H1 (cell line): ENCODE data around the gene FXR1. TPM values are rescaled to one million over a fixed set of nuclear protein-coding genes. Genes with fewer than 3 reads are reported as not detected.

ENCODE experiments used
- CTCF ChIA-PET: fragments of 300-600 bp; sonication (Branson Sonifier 250); formaldehyde crosslinking; loops from one replicate; lab custom pipeline; 2021; ENCODE audit not compliant: partially characterized antibody; lab: Charles Lee
- POLR2A ChIA-PET: fragments of 300-600 bp; sonication (Branson Sonifier 250); formaldehyde crosslinking; loops from one replicate; lab custom pipeline; 2021; ENCODE audit warnings: inconsistent platforms; ENCODE audit not compliant: partially characterized antibody; lab: Charles Lee
- DNase-seq, 2 experiments: peaks; one replicate each; pipeline versions ENCODE4 v3.0.0 to v3.0.0-alpha.2; 2010 to 2022; ENCODE audit warnings: low spot score in 2 of 2, low read depth in 1 of 2, mixed read lengths in 1 of 2
- FAIRE-seq: peaks from 2 replicates; lab custom pipeline; 2011; peaks lifted over from hg19 to GRCh38; lab: Jason Lieb, UNC
- H2AFZ ChIP-seq: 2 replicates; pipeline ENCODE4 v1.8.1; 2012; ENCODE audit warnings: low read length, inconsistent platforms
- H2AK5ac ChIP-seq: 2 replicates; pipeline ENCODE4 v1.6.1; 2013; ENCODE audit warnings: low read depth, low read length
- H2BK120ac ChIP-seq: replicated peaks from 2 replicates; pipeline ENCODE3; 2013; ENCODE audit warnings: low read depth, low read length, inconsistent platforms
- H2BK12ac ChIP-seq: 2 replicates; pipeline ENCODE4 v1.6.1; 2013; ENCODE audit warnings: low read depth, low read length
- H2BK15ac ChIP-seq: 2 replicates; pipeline ENCODE4 v1.6.1; 2013; ENCODE audit warnings: low read length
- H2BK20ac ChIP-seq: 2 replicates; pipeline ENCODE4 v1.6.1; 2013; ENCODE audit warnings: low read length
- H2BK5ac ChIP-seq: 2 replicates; pipeline ENCODE4 v1.6.1; 2013; ENCODE audit warnings: low read depth, low read length
- H3K14ac ChIP-seq: 2 replicates; pipeline ENCODE4 v1.6.1; 2013; ENCODE audit warnings: inconsistent platforms; ENCODE audit not compliant: insufficient read length
- H3K18ac ChIP-seq: 2 replicates; pipeline ENCODE4 v1.6.1; 2013; ENCODE audit warnings: low read length; ENCODE audit errors: extremely low read depth
- H3K23ac ChIP-seq: 2 replicates; pipeline ENCODE4 v1.6.1; 2013; ENCODE audit warnings: inconsistent platforms; ENCODE audit not compliant: insufficient read length
- H3K23me2 ChIP-seq: 2 replicates; pipeline ENCODE4 v1.6.1; 2013; ENCODE audit warnings: low read depth, low read length
- H3K27ac ChIP-seq: 2 replicates; pipeline ENCODE4 v1.6.1; 2011; ENCODE audit warnings: low read depth, low read length, inconsistent platforms
- H3K27me3 ChIP-seq, 4 experiments: replicated peaks in 1 of 4; 1 replicate in 1 of 4; 2 replicates in 3 of 4; pipeline versions ENCODE4 v1.6.1 to v1.8.1; 2011 to 2013; ENCODE audit warnings: low read length in 3 of 4, mild to moderate bottlenecking in 3 of 4, inconsistent platforms in 2 of 4, mixed read lengths in 2 of 4, moderate library complexity in 1 of 4; ENCODE audit not compliant: control insufficient read depth in 3 of 4, insufficient read depth in 3 of 4; ENCODE audit errors: extremely low read depth in 1 of 4
- H3K36me3 ChIP-seq, 4 experiments: 2 replicates each; pipeline versions ENCODE4 v1.6.1 to v1.8.1; 2011 to 2013; ENCODE audit warnings: mild to moderate bottlenecking in 4 of 4, low read length in 3 of 4, moderate library complexity in 2 of 4, control low read depth in 1 of 4, inconsistent platforms in 1 of 4; ENCODE audit not compliant: insufficient read depth in 4 of 4, control insufficient read depth in 2 of 4
- H3K4ac ChIP-seq: replicated peaks from 2 replicates; pipeline ENCODE3; 2013; ENCODE audit warnings: low read length, low read depth, mixed read lengths, inconsistent platforms; ENCODE audit not compliant: insufficient read length
- H3K4me1 ChIP-seq, 4 experiments: replicated peaks in 1 of 4; 1 replicate in 1 of 4; 2 replicates in 3 of 4; pipeline versions ENCODE4 v1.6.1 to v1.8.1; 2011 to 2013; ENCODE audit warnings: low read length in 3 of 4, inconsistent platforms in 2 of 4, mixed read lengths in 1 of 4; ENCODE audit not compliant: insufficient read depth in 4 of 4, control insufficient read depth in 3 of 4
- H3K4me2 ChIP-seq, 2 experiments: 2 replicates each; pipeline versions ENCODE4 v1.6.1 to v1.8.1; 2011 to 2013; ENCODE audit warnings: low read depth in 2 of 2, low read length in 2 of 2, control low read depth in 1 of 2, inconsistent platforms in 1 of 2, mild to moderate bottlenecking in 1 of 2; ENCODE audit not compliant: insufficient read depth in 1 of 2
- H3K4me3 ChIP-seq, 4 experiments: fragments of 200-600, 300-600 bp in 1 of 4; sonication (generic), shearing (Covaris generic), sonication (Bioruptor Twin) in 1 of 4; 2 replicates each; pipeline versions ENCODE4 v1.5.1 to v1.8.1; 2011 to 2016; ENCODE audit warnings: low read length in 4 of 4, low read depth in 3 of 4, control low read depth in 2 of 4, inconsistent platforms in 2 of 4, mild to moderate bottlenecking in 2 of 4, mixed read lengths in 1 of 4, moderate library complexity in 1 of 4; ENCODE audit not compliant: insufficient read depth in 2 of 4; ENCODE audit errors: extremely low read depth in 1 of 4
- H3K56ac ChIP-seq: replicated peaks from 2 replicates; pipeline ENCODE3; 2013; ENCODE audit warnings: low read depth, mild to moderate bottlenecking, mixed read lengths, low read length, inconsistent platforms; ENCODE audit not compliant: insufficient read length
- H3K79me1 ChIP-seq: 2 replicates; pipeline ENCODE4 v1.6.1; 2013; ENCODE audit warnings: low read depth, low read length, control low read depth
- H3K79me2 ChIP-seq, 2 experiments: 2 replicates each; pipeline versions ENCODE4 v1.6.1 to v1.8.1; 2012 to 2013; ENCODE audit warnings: low read length in 2 of 2, mild to moderate bottlenecking in 2 of 2, inconsistent platforms in 1 of 2; ENCODE audit not compliant: insufficient read depth in 2 of 2, control insufficient read depth in 1 of 2
- H3K9ac ChIP-seq, 4 experiments: replicated peaks in 1 of 4; 1 replicate in 1 of 4; 2 replicates in 3 of 4; pipeline versions ENCODE4 v1.6.1 to v1.8.1; 2011 to 2013; ENCODE audit warnings: low read depth in 3 of 4, low read length in 3 of 4, control low read depth in 2 of 4, mild to moderate bottlenecking in 2 of 4, moderate library complexity in 2 of 4, inconsistent platforms in 1 of 4; ENCODE audit errors: extremely low read depth in 1 of 4
- H3K9me3 ChIP-seq, 2 experiments: 2 replicates each; pipeline versions ENCODE4 v1.6.1 to v1.8.1; 2012 to 2013; ENCODE audit warnings: mild to moderate bottlenecking in 2 of 2, moderate library complexity in 2 of 2, control low read depth in 1 of 2, inconsistent platforms in 1 of 2, low read depth in 1 of 2, low read length in 1 of 2, mixed read lengths in 1 of 2; ENCODE audit not compliant: insufficient read depth in 2 of 2
- H4K20me1 ChIP-seq, 2 experiments: replicated peaks in 1 of 2; 2 replicates each; pipeline versions ENCODE3 to v1.8.1; 2011 to 2013; ENCODE audit warnings: inconsistent platforms in 2 of 2, low read length in 2 of 2, mild to moderate bottlenecking in 1 of 2; ENCODE audit not compliant: insufficient read depth in 2 of 2, control insufficient read depth in 1 of 2
- H4K5ac ChIP-seq: 2 replicates; pipeline ENCODE4 v1.6.1; 2013; ENCODE audit warnings: low read length, low read depth, mixed read lengths, inconsistent platforms; ENCODE audit not compliant: insufficient read length
- H4K8ac ChIP-seq: 2 replicates; pipeline ENCODE4 v1.8.0; 2013; ENCODE audit warnings: mild to moderate bottlenecking, moderate library complexity, low read length, inconsistent platforms; ENCODE audit not compliant: insufficient read depth; ENCODE audit errors: extremely low read depth
- H4K91ac ChIP-seq: replicated peaks from 2 replicates; pipeline ENCODE3; 2013; ENCODE audit warnings: low read length, mixed read lengths, inconsistent platforms; ENCODE audit not compliant: insufficient read length
- BACH1 ChIP-seq: IDR thresholded peaks from 2 replicates; pipeline ENCODE4 v1.6.1; 2012; ENCODE audit warnings: low read length, improper control_type of control experiment
- CBX8 ChIP-seq: fragments of 300-800, 300-1000 bp; sonication (generic); IDR thresholded peaks from 2 replicates; pipeline ENCODE4 v1.7.1; 2016; ENCODE audit warnings: low read depth, low read length, borderline replicate concordance
- EGR1 ChIP-seq: IDR thresholded peaks from 2 replicates; pipeline ENCODE4 v1.6.1; 2011; ENCODE audit warnings: low read depth, low read length, borderline replicate concordance
- EP300 ChIP-seq, 2 experiments: IDR thresholded peaks; 1 replicate in 1 of 2; 2 replicates in 1 of 2; pipeline ENCODE4 v1.6.1; 2011 to 2012; ENCODE audit warnings: low read depth in 2 of 2, low read length in 2 of 2, mild to moderate bottlenecking in 2 of 2, borderline replicate concordance in 1 of 2, inconsistent platforms in 1 of 2, moderate library complexity in 1 of 2
- HDAC6 ChIP-seq: IDR thresholded peaks from one replicate; pipeline ENCODE4 v1.7.1; 2012; ENCODE audit warnings: low read depth, mild to moderate bottlenecking, inconsistent platforms, low read length, moderate library complexity
- MAX ChIP-seq: IDR thresholded peaks from 2 replicates; pipeline ENCODE4 v1.6.1; 2012; ENCODE audit warnings: inconsistent platforms
- NANOG ChIP-seq: IDR thresholded peaks from 2 replicates; pipeline ENCODE4 v1.6.1; 2011; ENCODE audit warnings: low read length, low read depth, mild to moderate bottlenecking, inconsistent platforms; ENCODE audit not compliant: insufficient read depth, poor library complexity, severe bottlenecking
- SIN3A ChIP-seq, 2 experiments: IDR thresholded peaks in 1 of 2; conservative IDR thresholded peaks in 1 of 2; 2 replicates each; pipeline ENCODE4 v1.6.1; 2011 to 2012; ENCODE audit warnings: low read length in 2 of 2, improper control_type of control experiment in 1 of 2, low read depth in 1 of 2, mild to moderate bottlenecking in 1 of 2
- SP2 ChIP-seq: IDR thresholded peaks from 2 replicates; pipeline ENCODE4 v1.6.1; 2012; ENCODE audit warnings: mild to moderate bottlenecking, low read length, inconsistent platforms
- SRF ChIP-seq: IDR thresholded peaks from 2 replicates; pipeline ENCODE4 v1.6.1; 2011; ENCODE audit warnings: mild to moderate bottlenecking, low read depth, low read length, moderate library complexity
- SUZ12 ChIP-seq: fragments of 200-600 bp; sonication (generic); IDR thresholded peaks from 2 replicates; pipeline ENCODE4 v1.6.1; 2012; ENCODE audit warnings: mild to moderate bottlenecking, inconsistent platforms, low read length, moderate library complexity, mixed read lengths
- TAF1 ChIP-seq: IDR thresholded peaks from 2 replicates; pipeline ENCODE4 v1.6.1; 2011; ENCODE audit warnings: mild to moderate bottlenecking, low read depth, low read length
- TAF7 ChIP-seq: optimal IDR thresholded peaks from 2 replicates; pipeline ENCODE3; 2011; ENCODE audit warnings: low read depth, mild to moderate bottlenecking, inconsistent platforms, low read length, moderate library complexity, borderline replicate concordance
- ZNF274 ChIP-seq: IDR thresholded peaks from 2 replicates; pipeline ENCODE4 v1.7.0; 2012; ENCODE audit warnings: low read length, borderline replicate concordance; ENCODE audit errors: extremely low read depth
- WGBS, 2 experiments: shearing (Covaris generic) in 1 of 2; methylation state at CpG; one replicate each; pipeline versions ENCODE4 v1.1.6 to v1.1.7; 2013 to 2015; ENCODE audit warnings: low lambda C conversion rate in 2 of 2, mixed read lengths in 2 of 2, inconsistent platforms in 1 of 2, low coverage in 1 of 2, missing lambda C conversion rate in 1 of 2; ENCODE audit not compliant: insufficient replicate concordance in 2 of 2, insufficient coverage in 1 of 2, insufficient read length in 1 of 2; ENCODE audit errors: extremely low coverage in 1 of 2, missing lambda C conversion rate in 1 of 2; 5-methylcytosine and 5-hydroxymethylcytosine counted together
- polyA plus RNA-seq, 7 experiments: library from polyadenylated mRNA; depleted of rRNA in 3 of 7; stranded (reverse) in 5 of 7; unstranded in 2 of 7; fragments of >200 nt in 5 of 7; fragments of 200-250 nt in 2 of 7; gene quantifications; 1 replicate in 5 of 7; 2 replicates in 1 of 7; 4 replicates in 1 of 7; pipeline versions ENCODE4 v1.2.1 to v1.2.3, GENCODE V29; 2011 to 2013; ENCODE audit warnings: missing spikeins in 2 of 7, mixed read lengths in 2 of 7
- total RNA-seq: library from RNA; stranded (reverse); fragmentation: NEBNext Ultra II Directional; extraction: Animal tissue kit (Norgen Biotek cat#: 25700); gene quantifications from 2 replicates; pipeline ENCODE4 v1.2.1, GENCODE V29; 2021

The FXR1 gene
- total and polyA plus RNA-seq, 2 of the 8 experiments (the other 6 are each of a cell fraction or from before 2014, with no cell fraction given), result 108 to 283 TPM

GRCh38 chr3:180930526-180930925 is 18.1 kb downstream of the FXR1 start:
- CTCF ChIA-PET, result interaction anchor here (0.6 kb wide), 1 partner anchor 604 kb away, joined by 3 read pairs; no protein-coding TSS in a partner anchor
- H3K14ac ChIP-seq, result no peak overlapping the region
- no peaks in the 10 kb centered on the region; a peak in 2 of 7 replicates for H3K4me1 ChIP-seq
- DNase-seq, result no peak
- peaks cover 0 to 16% (median 1%) of the 10 kb centered on the region in 4 experiments; a peak in 3 of 8 replicates for H3K36me3 ChIP-seq
- H3K23ac ChIP-seq, result no peak overlapping the region
- peaks cover 6 to 21% of the 10 kb centered on the region in 2 experiments for H4K20me1 ChIP-seq
- no peak overlapping the region for H2AK5ac ChIP-seq
- H3K4ac ChIP-seq, result no peak overlapping the region
- no peak overlapping the region for H3K18ac ChIP-seq
- H3K23me2 ChIP-seq, result no peaks in the 10 kb centered on the region
- no peak overlapping the region for H3K9ac ChIP-seq
- H2AFZ ChIP-seq, result no peak overlapping the region
- H4K91ac ChIP-seq, result no peak overlapping the region
- 83% methylated on average over 4 of the region's 4 CpGs; no CpG with 5 or more reads in 1 of the 2 experiments for WGBS, 2 experiments
- H2BK20ac ChIP-seq, result no peak overlapping the region
- no peak overlapping the region for H2BK15ac ChIP-seq
- no peak overlapping the region for H4K5ac ChIP-seq
- no peak overlapping the region for H2BK5ac ChIP-seq
- no peaks in the 10 kb centered on the region for H3K9me3 ChIP-seq
- H4K8ac ChIP-seq, result no peak overlapping the region
- POLR2A ChIA-PET, result interaction anchor here (0.6 to 2.0 kb wide), 3 partner anchors 8 to 24 kb away, joined by 3 to 6 read pairs (median 5); partner anchors contain the start of gene FXR1
- H3K56ac ChIP-seq, result no peak overlapping the region
- no peak overlapping the region for H2BK120ac ChIP-seq
- no peak overlapping the region for H3K4me2 ChIP-seq
- H3K79me1 ChIP-seq, result no peaks in the 10 kb centered on the region; the same call in 1 of the 2 replicates
- no peak overlapping the region for H2BK12ac ChIP-seq
- no peak for FAIRE-seq
- no peak overlapping the region for H3K4me3 ChIP-seq
- no peaks in the 10 kb centered on the region for H3K27me3 ChIP-seq
- H3K27ac ChIP-seq, result no peak overlapping the region
- H3K79me2 ChIP-seq, result peaks cover 38 to 100% of the 10 kb centered on the region in 2 experiments
- TF ChIP-seq EP300 (IDR thresholded peaks at IDR 0.05; ENCODE audit: borderline replicate concordance in 1 of 2, low read depth in 2 of 2, low read length in 2 of 2) (no peak), TAF7 (no peak), ZNF274 (no peak), NANOG (no peak), SRF (no peak), SP2 (no peak), EGR1 (no peak), HDAC6 (no peak), BACH1 (no peak), SIN3A (conservative IDR thresholded peaks at IDR 0.05 in 1 of 2, IDR thresholded peaks at IDR 0.05 in 1 of 2; ENCODE audit: low read depth in 1 of 2, low read length in 2 of 2) (no peak), TAF1 (no peak), MAX (no peak), CBX8 (no peak), SUZ12 (no peak)
